ENCODE results near the gene PRKAG1. TPM values are rescaled to one million over a fixed set of nuclear protein-coding genes. Genes with fewer than 3 reads are reported as not detected.
A peak's percentile ranks its signal among the peaks of the same experiment; 100 is the strongest.

PRKAG1 gene
- total RNA-seq, 1 donor from 2014 or later: 47.1 TPM

DNA sequence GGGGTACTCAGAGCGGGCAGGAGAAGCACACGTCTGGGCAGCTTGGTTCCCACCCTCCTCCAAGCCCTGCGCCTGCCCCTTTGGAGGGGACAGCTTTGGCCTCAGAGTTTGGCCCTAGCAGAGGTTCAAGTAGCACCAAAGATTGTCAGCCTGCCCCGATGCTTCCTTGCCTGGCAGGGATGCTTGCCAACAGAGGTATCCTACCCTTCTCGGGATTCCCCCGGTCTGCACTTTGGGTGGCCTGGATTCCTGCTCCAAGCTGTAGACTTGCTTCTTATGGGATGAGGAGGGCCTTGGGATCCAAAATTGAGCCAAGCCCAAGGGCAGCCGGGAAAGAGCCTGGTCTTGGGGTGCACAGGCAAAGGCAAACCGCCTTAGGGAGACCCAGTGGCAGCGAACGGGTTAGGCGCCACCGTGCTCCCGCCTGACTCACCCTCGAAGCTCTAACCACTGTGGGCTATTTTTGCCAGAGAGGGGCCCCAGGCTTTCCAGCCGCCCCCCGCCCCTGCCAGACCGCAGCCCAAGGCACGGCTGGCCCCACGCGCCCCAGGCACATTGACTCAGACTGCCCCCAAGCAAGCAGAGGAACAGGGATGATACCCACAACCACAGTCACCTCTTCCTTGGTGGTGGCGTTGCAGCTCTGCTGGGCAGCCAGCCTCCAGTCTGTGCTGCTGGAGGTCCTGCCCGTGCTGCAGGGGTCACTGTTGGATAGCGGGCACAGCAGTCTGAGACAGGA, 46.2 kb downstream of the PRKAG1 start:
- peak overlapping the region; percentile 77 for H3K4me3 Mint-ChIP-seq (ENCODE audit: unreplicated experiment)

DNA sequence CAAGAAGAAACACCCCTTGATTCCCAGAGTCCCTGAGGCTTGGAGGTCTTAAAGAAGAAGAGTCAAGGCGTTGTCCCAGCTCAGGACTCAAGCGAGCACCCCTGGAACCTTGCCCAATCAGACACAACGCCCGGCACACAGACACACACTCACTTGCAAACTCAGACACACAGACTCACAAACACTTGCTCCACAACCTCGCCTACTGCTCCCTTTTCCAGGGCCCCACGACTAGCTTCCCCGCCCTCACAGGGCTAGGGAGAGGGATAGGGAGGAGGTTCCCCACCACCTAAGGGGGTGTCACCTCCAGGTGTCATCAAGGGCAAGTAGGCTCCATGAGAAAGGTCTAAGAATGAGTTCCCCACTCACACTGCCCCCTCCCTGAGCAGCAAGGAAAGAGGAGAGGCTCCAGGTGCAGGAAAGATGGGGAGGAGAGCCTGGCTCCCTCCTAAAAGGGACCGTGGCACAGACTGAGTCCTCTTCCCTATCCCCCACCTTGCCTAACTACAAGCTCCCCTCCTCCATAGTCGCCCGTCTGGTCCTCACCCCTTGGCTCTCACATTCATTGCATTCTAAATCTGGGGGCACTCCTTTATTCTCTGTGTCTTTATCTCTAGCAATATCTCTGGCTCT, 47.8 kb downstream of the PRKAG1 start:
- FAIRE-seq: no peak
- Histone ChIP-seq H3K36me3 (ENCODE audit: insufficient read depth, low read length) (no peaks in the 10 kb centered on the region), H3K27me3 (ENCODE audit: insufficient read depth, low read length) (peaks cover 79% of the 10 kb centered on the region), H2AFZ (ENCODE audit: low read depth, low read length) (peak overlapping the region; percentile 55), H3K4me1 (ENCODE audit: insufficient read depth, low read length) (peaks cover 33% of the 10 kb centered on the region), H3K9me3 (ENCODE audit: insufficient read depth, low read depth, low read length) (no peaks in the 10 kb centered on the region), H3K4me2 (ENCODE audit: low read length) (peak overlapping the region; percentile 81), H3K27ac (ENCODE audit: low read depth, low read length) (no peak overlapping the region), H3K79me2 (ENCODE audit: insufficient read depth, low read length) (no peaks in the 10 kb centered on the region), H3K9ac (ENCODE audit: low read length) (no peak overlapping the region), H4K20me1 (ENCODE audit: insufficient read depth, low read length) (peaks cover 30% of the 10 kb centered on the region), H3K4me3 (ENCODE audit: insufficient read depth, low read depth, low read length) (no peak overlapping the region)
- Mint-ChIP-seq H3K4me1 (ENCODE audit: low read depth, unreplicated experiment) (peaks cover 12% of the 10 kb centered on the region), H3K9me3 (ENCODE audit: unreplicated experiment) (no peaks in the 10 kb centered on the region), H3K4me3 (ENCODE audit: unreplicated experiment) (peak overlapping the region; percentile 74), H3K27ac (ENCODE audit: unreplicated experiment) (peak overlapping the region; percentile 66), H3K27me3 (ENCODE audit: low read depth, unreplicated experiment) (peaks cover 70% of the 10 kb centered on the region), H3K36me3 (ENCODE audit: low read depth, unreplicated experiment) (no peaks in the 10 kb centered on the region)
- TF ChIP-seq, protein P1, sequence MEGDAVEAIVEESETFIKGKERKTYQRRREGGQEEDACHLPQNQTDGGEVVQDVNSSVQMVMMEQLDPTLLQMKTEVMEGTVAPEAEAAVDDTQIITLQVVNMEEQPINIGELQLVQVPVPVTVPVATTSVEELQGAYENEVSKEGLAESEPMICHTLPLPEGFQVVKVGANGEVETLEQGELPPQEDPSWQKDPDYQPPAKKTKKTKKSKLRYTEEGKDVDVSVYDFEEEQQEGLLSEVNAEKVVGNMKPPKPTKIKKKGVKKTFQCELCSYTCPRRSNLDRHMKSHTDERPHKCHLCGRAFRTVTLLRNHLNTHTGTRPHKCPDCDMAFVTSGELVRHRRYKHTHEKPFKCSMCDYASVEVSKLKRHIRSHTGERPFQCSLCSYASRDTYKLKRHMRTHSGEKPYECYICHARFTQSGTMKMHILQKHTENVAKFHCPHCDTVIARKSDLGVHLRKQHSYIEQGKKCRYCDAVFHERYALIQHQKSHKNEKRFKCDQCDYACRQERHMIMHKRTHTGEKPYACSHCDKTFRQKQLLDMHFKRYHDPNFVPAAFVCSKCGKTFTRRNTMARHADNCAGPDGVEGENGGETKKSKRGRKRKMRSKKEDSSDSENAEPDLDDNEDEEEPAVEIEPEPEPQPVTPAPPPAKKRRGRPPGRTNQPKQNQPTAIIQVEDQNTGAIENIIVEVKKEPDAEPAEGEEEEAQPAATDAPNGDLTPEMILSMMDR (IDR thresholded peaks at IDR 0.05; ENCODE audit: insufficient read depth, low read depth, low read length): no peak
- TF ChIP-seq EZH2 (IDR thresholded peaks at IDR 0.05; ENCODE audit: insufficient read depth, low read length): no peak
- no peak for DNase-seq (ENCODE audit: low read depth)

More for the DNA sequence above, 46.2 kb downstream of the PRKAG1 start:
- H3K9ac ChIP-seq (ENCODE audit: low read length): no peak overlapping the region
- H3K4me2 ChIP-seq (ENCODE audit: low read length): peak overlapping the region; percentile 81
- H2AFZ ChIP-seq (ENCODE audit: low read depth, low read length): no peak overlapping the region
- DNase-seq (ENCODE audit: low read depth) (peak; percentile 35), FAIRE-seq (no peak)
- peak; percentile 44 for TF ChIP-seq EZH2 (IDR thresholded peaks at IDR 0.05; ENCODE audit: insufficient read depth, low read length)
- TF ChIP-seq, protein P1 (IDR thresholded peaks at IDR 0.05; ENCODE audit: insufficient read depth, low read depth, low read length): no peak
- no peaks in the 10 kb centered on the region for H3K36me3 Mint-ChIP-seq (ENCODE audit: low read depth, unreplicated experiment)
- no peaks in the 10 kb centered on the region for H3K9me3 ChIP-seq (ENCODE audit: insufficient read depth, low read depth, low read length)
- H3K27ac Mint-ChIP-seq (ENCODE audit: unreplicated experiment): peak overlapping the region; percentile 62
- H3K79me2 ChIP-seq (ENCODE audit: insufficient read depth, low read length): no peaks in the 10 kb centered on the region
- H3K27me3 ChIP-seq (ENCODE audit: insufficient read depth, low read length): peaks cover 81% of the 10 kb centered on the region
- H3K9me3 Mint-ChIP-seq (ENCODE audit: unreplicated experiment): peaks cover 2% of the 10 kb centered on the region
- peaks cover 30% of the 10 kb centered on the region for H4K20me1 ChIP-seq (ENCODE audit: insufficient read depth, low read length)
- peaks cover 40% of the 10 kb centered on the region for H3K4me1 ChIP-seq (ENCODE audit: insufficient read depth, low read length)
- no peak overlapping the region for H3K4me3 ChIP-seq (ENCODE audit: insufficient read depth, low read depth, low read length)
- peaks cover 75% of the 10 kb centered on the region for H3K27me3 Mint-ChIP-seq (ENCODE audit: low read depth, unreplicated experiment)
- H3K27ac ChIP-seq (ENCODE audit: low read depth, low read length): no peak overlapping the region
- H3K4me1 Mint-ChIP-seq (ENCODE audit: low read depth, unreplicated experiment): peaks cover 12% of the 10 kb centered on the region
- no peaks in the 10 kb centered on the region for H3K36me3 ChIP-seq (ENCODE audit: insufficient read depth, low read length)

All from astrocyte (in vitro differentiated cells and primary cell).